HG03280 (cell line): ENCODE data around the gene USP17L10.
"Not testable (repeated sequence)": the region's sequence is repeated elsewhere in the genome, so short reads cannot be mapped to it uniquely, and the experiment has no call there.

ENCODE experiments used
- ATAC-seq: cut with Tn5 transposase; IDR thresholded peaks from one replicate; pipeline ENCODE4 v1.9.1; 2021; ENCODE audit warnings: mild to moderate bottlenecking, moderate library complexity; ENCODE audit not compliant: unreplicated experiment

The USP17L10 gene

GRCh38 chr4:9210357-9210756 lies at the start of gene USP17L10:
Gene USP17L10, plus strand, starts transcription at chr4:9210657. Its CDS starts 0 bp downstream, at chr4:9210657.
- not testable (repeated sequence) for ATAC-seq

- ATAC-seq, result not testable (repeated sequence)
Measured at GRCh38 chr4:9165990-9166389, 44.5 kb upstream of the USP17L10 start.

GRCh38 chr4:9169791-9170459 lies 40.5 kb upstream of the USP17L10 start, which contains the start of gene FAM90A26:
Gene FAM90A26, plus strand, starts transcription at chr4:9170409. Its CDS starts 2,764 bp downstream, at chr4:9173173.
- ATAC-seq, result not testable (repeated sequence)

- ATAC-seq, result not testable (repeated sequence)
Measured at GRCh38 chr4:9214701-9215100, 4.2 kb downstream of the USP17L10 start.

- ATAC-seq, result not testable (repeated sequence)
Measured at GRCh38 chr4:9215105-9215504, 4.6 kb downstream of the USP17L10 start, which contains the start of gene USP17L11. Gene USP17L11, plus strand, starts transcription at chr4:9215405. Its CDS starts 0 bp downstream, at chr4:9215405.

- not testable (repeated sequence) for ATAC-seq
Measured at GRCh38 chr4:9219852-9220251, 9.4 kb downstream of the USP17L10 start, which contains the start of gene USP17L12. Gene USP17L12, plus strand, starts transcription at chr4:9220152. Its CDS starts 0 bp downstream, at chr4:9220152.

GRCh38 chr4:9224596-9224995 lies 14.1 kb downstream of the USP17L10 start, which contains the start of gene USP17L13:
Gene USP17L13, plus strand, starts transcription at chr4:9224896. Its CDS starts 0 bp downstream, at chr4:9224896.
- ATAC-seq, result not testable (repeated sequence)

GRCh38 chr4:9230249-9230648 lies 19.8 kb downstream of the USP17L10 start:
- not testable (repeated sequence) for ATAC-seq

- ATAC-seq, result not testable (repeated sequence)
Measured at GRCh38 chr4:9234085-9234484, 23.6 kb downstream of the USP17L10 start, which contains the start of gene USP17L15. Gene USP17L15, plus strand, starts transcription at chr4:9234385. Its CDS starts 0 bp downstream, at chr4:9234385.

GRCh38 chr4:9238461-9238860 lies 28.0 kb downstream of the USP17L10 start:
- not testable (repeated sequence) for ATAC-seq

GRCh38 chr4:9243579-9243978 lies 33.1 kb downstream of the USP17L10 start, which contains the start of gene USP17L17:
Gene USP17L17, plus strand, starts transcription at chr4:9243879. Its CDS starts 0 bp downstream, at chr4:9243879.
- ATAC-seq, result not testable (repeated sequence)

- ATAC-seq, result not testable (repeated sequence)
Measured at GRCh38 chr4:9247953-9248680, 37.7 kb downstream of the USP17L10 start, which contains the start of gene USP17L18. Gene USP17L18, plus strand, starts transcription at chr4:9248630. Its CDS starts 0 bp downstream, at chr4:9248630.

- ATAC-seq, result not testable (repeated sequence)
Measured at GRCh38 chr4:9253078-9253477, 42.6 kb downstream of the USP17L10 start, which contains the start of gene USP17L19. Gene USP17L19, plus strand, starts transcription at chr4:9253378. Its CDS starts 0 bp downstream, at chr4:9253378.

GRCh38 chr4:9257824-9258223 lies 47.4 kb downstream of the USP17L10 start, which contains the start of gene USP17L20:
Gene USP17L20, plus strand, starts transcription at chr4:9258124. Its CDS starts 0 bp downstream, at chr4:9258124.
- ATAC-seq, result not testable (repeated sequence)
